ENCODE data around the gene ATP8B1. TPM values are rescaled to one million over a fixed set of nuclear protein-coding genes. Genes with fewer than 3 reads are reported as not detected.
A peak's percentile ranks its signal among the peaks of the same experiment; 100 is the strongest.

Gene ATP8B1
- total RNA-seq, 4 donors from 2014 or later, result 21.6 to 32.1 (median 26.8) TPM

- intact Hi-C loops (cut with DNase I; ENCODE audit: low total_unique reads), result no loop called here
- DNase-seq (ENCODE audit: low spot score in 2 of 2), result peak in 1 of 2 donors; percentile 1
- H3K4me3 ChIP-seq (ENCODE audit: low read depth, poor library complexity, severe bottlenecking), result no peak overlapping the region
- WGBS, 2 donors, result 76 to 80% methylated on average over 8 of the region's 8 CpGs
- TF ChIP-seq POLR2A (IDR thresholded peaks at IDR 0.05), result no peak
- TF ChIP-seq, protein P1, sequence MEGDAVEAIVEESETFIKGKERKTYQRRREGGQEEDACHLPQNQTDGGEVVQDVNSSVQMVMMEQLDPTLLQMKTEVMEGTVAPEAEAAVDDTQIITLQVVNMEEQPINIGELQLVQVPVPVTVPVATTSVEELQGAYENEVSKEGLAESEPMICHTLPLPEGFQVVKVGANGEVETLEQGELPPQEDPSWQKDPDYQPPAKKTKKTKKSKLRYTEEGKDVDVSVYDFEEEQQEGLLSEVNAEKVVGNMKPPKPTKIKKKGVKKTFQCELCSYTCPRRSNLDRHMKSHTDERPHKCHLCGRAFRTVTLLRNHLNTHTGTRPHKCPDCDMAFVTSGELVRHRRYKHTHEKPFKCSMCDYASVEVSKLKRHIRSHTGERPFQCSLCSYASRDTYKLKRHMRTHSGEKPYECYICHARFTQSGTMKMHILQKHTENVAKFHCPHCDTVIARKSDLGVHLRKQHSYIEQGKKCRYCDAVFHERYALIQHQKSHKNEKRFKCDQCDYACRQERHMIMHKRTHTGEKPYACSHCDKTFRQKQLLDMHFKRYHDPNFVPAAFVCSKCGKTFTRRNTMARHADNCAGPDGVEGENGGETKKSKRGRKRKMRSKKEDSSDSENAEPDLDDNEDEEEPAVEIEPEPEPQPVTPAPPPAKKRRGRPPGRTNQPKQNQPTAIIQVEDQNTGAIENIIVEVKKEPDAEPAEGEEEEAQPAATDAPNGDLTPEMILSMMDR (IDR thresholded peaks at IDR 0.05), result no peak
Measured at GRCh38 chr18:57705832-57706595, 97.1 kb downstream of the ATP8B1 start.

DNA sequence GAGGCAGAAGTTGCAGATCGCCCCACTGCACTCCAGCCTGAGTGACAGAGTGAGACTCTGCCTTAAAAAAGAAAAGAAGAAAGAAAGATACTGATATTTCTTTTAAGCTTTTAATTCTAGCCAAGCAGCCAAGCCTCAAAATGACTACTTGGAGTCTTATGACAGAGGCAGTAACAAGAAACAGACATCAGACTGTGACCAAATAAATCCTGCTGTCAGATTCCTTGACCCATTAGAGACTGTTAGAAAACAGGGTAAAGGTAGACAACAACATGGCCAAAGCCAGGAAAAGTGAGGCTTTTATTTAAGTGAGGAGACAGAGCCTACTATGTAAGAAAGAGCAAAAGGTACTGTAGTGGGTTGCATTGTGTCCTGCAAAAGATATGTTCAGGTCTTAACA, 98.1 kb downstream of the ATP8B1 start:
- DNase-seq (ENCODE audit: low spot score in 2 of 2), result no peak
- WGBS, 2 donors, result 81 to 86% methylated on average over 1 of the region's 1 CpG
- H3K4me3 ChIP-seq (ENCODE audit: low read depth, poor library complexity, severe bottlenecking), result no peak overlapping the region
- intact Hi-C loops (cut with DNase I; ENCODE audit: low total_unique reads), result no loop called here
- TF ChIP-seq, protein P1 (IDR thresholded peaks at IDR 0.05), result no peak
- no peak for TF ChIP-seq POLR2A (IDR thresholded peaks at IDR 0.05)

DNA sequence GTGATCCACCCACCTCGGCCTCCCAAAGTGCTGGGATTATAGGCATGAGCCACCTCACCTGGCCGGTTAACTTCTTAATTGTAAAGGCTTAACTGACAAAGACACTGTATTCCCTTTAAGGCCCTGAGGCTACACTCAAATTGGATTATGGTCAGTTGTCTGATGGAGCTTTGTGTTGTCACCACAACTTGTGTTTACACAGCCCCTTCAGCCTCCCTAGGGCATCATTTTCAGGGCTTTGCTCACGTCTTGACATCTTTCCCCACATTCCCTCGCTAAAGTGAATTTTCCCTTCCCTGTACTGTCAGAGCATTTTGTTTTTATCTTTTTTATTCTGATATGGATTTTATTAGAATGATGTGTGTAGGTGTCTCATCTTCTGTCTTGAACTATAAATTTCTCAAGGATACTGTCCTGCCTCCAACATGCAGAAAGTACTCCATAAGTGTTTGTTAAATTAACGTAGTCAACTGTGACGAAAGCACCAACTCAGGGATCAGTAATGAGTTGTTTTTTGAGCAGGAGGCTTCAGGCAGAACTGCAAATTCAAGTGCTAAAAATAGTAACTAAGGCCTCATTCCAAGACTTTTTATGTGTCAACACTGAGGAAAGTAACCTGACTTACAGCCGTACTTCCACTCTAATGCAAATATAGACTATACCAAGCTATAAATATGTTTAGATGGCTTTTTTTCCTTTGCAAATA, 104.4 kb downstream of the ATP8B1 start:
- no peak for TF ChIP-seq POLR2A (IDR thresholded peaks at IDR 0.05)
- TF ChIP-seq, protein P1 (IDR thresholded peaks at IDR 0.05), result no peak
- 48 to 54% methylated on average over 7 of the region's 7 CpGs for WGBS, 2 donors
- intact Hi-C loops (cut with DNase I; ENCODE audit: low total_unique reads), result no loop called here
- no peak overlapping the region for H3K4me3 ChIP-seq (ENCODE audit: low read depth, poor library complexity, severe bottlenecking)
- DNase-seq (ENCODE audit: low spot score in 2 of 2), result peak in 1 of 2 donors; percentile 56

DNA sequence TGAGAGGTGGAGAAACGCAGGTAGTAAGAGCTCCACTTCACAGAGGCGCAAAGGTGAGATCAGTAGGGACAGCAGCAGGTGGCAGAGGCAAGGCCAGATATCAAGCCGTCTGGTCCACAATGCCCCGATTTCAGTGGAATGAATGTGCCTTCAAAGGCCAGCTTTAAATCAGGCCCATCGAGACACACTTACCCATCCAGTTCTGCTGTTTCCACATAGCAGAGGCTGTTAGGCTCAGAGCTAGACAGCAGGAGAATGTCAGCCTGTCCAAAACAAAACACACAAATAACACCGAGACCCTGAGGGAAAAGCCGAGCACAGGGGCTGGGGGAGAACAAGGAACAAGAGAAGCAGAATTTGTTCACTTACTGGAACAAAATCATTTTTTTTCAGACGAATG, 105.7 kb downstream of the ATP8B1 start:
- peak in 1 of 2 donors; percentile 5 for DNase-seq (ENCODE audit: low spot score in 2 of 2)
- 90 to 91% methylated on average over 8 of the region's 8 CpGs for WGBS, 2 donors
- TF ChIP-seq, protein P1 (IDR thresholded peaks at IDR 0.05), result no peak
- TF ChIP-seq POLR2A (IDR thresholded peaks at IDR 0.05), result no peak
- no peak overlapping the region for H3K4me3 ChIP-seq (ENCODE audit: low read depth, poor library complexity, severe bottlenecking)
- intact Hi-C loops (cut with DNase I; ENCODE audit: low total_unique reads), result no loop called here

GRCh38 chr18:57696271-57696670, 106.8 kb downstream of the ATP8B1 start:
- intact Hi-C loops (cut with DNase I; ENCODE audit: low total_unique reads), result no loop called here
- no peak for TF ChIP-seq POLR2A (IDR thresholded peaks at IDR 0.05)
- TF ChIP-seq, protein P1 (IDR thresholded peaks at IDR 0.05), result no peak
- 82 to 92% methylated on average over 8 of the region's 8 CpGs for WGBS, 2 donors
- DNase-seq (ENCODE audit: low spot score in 2 of 2), result no peak
- H3K4me3 ChIP-seq (ENCODE audit: low read depth, poor library complexity, severe bottlenecking), result no peak overlapping the region
